AG09309 (cell line): ENCODE measurements around the gene MYO7B.

Experiments
- DNase-seq: peaks from one replicate; pipeline ENCODE4 v3.0.0-alpha.2; 2010; ENCODE audit warnings: low read depth
- H3K4me3 ChIP-seq: 2 replicates; pipeline ENCODE4 v1.5.1; 2011; ENCODE audit warnings: mild to moderate bottlenecking, low read depth, low read length, moderate library complexity; ENCODE audit not compliant: control insufficient read depth
- TF ChIP-seq, protein P1 (sequence below): IDR thresholded peaks from 2 replicates; pipeline ENCODE4 v1.5.1; 2011; ENCODE audit warnings: mild to moderate bottlenecking, low read depth, low read length, inconsistent platforms; ENCODE audit not compliant: insufficient read depth, control insufficient read depth; ENCODE audit errors: missing control alignments

Gene MYO7B

DNA sequence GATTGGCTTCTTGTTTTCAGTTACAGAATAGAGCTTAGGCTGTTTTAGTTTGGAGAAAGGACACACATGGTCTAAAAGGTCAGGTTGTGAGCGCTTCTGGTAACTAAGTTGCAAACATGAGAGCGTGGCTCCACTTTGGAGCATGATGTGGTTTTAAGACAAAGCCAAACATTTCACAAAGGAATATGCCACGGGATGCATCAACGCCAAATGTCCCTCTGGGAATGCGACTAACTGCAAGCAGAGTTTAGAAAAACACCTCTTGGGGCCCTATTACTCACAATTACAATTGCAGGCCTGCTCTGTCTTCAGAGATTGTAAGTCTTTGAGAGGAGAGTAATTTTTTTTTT, 25.4 kb downstream of the MYO7B start:
- no peak overlapping the region for H3K4me3 ChIP-seq
- TF ChIP-seq, protein P1, sequence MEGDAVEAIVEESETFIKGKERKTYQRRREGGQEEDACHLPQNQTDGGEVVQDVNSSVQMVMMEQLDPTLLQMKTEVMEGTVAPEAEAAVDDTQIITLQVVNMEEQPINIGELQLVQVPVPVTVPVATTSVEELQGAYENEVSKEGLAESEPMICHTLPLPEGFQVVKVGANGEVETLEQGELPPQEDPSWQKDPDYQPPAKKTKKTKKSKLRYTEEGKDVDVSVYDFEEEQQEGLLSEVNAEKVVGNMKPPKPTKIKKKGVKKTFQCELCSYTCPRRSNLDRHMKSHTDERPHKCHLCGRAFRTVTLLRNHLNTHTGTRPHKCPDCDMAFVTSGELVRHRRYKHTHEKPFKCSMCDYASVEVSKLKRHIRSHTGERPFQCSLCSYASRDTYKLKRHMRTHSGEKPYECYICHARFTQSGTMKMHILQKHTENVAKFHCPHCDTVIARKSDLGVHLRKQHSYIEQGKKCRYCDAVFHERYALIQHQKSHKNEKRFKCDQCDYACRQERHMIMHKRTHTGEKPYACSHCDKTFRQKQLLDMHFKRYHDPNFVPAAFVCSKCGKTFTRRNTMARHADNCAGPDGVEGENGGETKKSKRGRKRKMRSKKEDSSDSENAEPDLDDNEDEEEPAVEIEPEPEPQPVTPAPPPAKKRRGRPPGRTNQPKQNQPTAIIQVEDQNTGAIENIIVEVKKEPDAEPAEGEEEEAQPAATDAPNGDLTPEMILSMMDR: no peak
- DNase-seq: no peak

DNA sequence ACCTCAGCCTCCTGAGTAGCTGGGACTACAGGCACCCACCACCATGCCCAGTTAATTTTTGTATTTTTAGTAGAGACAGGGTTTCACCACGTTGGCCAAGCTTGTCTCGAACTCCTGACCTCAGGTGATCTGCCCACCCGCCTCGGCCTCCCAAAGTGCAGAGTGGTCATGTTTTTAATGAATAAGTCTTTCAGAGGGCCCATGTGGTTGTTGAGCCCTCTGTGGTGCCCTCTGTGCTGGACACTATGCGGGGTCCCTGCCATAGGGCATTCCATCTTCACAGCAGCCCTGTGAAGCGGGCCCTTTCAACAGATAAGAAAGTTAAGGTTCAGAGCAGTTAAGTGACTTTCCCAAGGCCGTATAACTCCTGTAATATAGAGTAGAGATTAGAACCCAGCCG, 25.9 kb downstream of the MYO7B start:
- DNase-seq: no peak
- no peak overlapping the region for H3K4me3 ChIP-seq
- TF ChIP-seq, protein P1: no peak

DNA sequence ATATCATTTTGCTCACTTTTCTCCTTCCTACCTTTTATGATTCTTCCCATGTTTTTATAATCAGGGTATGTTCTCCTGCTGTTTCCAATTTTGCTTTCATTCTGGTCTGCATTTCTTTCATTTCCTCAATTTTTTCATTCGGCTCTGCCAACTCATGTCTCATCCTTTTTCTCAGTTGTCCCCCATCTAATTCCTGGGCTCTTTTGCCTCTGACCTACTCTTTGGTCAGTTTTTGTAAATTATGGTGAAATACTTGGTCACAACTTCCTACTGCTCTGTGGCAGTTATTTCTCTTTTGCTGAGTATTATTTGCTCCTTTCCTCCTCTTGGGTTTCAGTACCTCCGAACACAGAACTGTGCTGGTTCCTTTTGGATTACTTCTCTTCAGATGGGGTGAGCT, 27.5 kb downstream of the MYO7B start:
- no peak for DNase-seq
- H3K4me3 ChIP-seq: no peak overlapping the region
- TF ChIP-seq, protein P1: no peak

DNA sequence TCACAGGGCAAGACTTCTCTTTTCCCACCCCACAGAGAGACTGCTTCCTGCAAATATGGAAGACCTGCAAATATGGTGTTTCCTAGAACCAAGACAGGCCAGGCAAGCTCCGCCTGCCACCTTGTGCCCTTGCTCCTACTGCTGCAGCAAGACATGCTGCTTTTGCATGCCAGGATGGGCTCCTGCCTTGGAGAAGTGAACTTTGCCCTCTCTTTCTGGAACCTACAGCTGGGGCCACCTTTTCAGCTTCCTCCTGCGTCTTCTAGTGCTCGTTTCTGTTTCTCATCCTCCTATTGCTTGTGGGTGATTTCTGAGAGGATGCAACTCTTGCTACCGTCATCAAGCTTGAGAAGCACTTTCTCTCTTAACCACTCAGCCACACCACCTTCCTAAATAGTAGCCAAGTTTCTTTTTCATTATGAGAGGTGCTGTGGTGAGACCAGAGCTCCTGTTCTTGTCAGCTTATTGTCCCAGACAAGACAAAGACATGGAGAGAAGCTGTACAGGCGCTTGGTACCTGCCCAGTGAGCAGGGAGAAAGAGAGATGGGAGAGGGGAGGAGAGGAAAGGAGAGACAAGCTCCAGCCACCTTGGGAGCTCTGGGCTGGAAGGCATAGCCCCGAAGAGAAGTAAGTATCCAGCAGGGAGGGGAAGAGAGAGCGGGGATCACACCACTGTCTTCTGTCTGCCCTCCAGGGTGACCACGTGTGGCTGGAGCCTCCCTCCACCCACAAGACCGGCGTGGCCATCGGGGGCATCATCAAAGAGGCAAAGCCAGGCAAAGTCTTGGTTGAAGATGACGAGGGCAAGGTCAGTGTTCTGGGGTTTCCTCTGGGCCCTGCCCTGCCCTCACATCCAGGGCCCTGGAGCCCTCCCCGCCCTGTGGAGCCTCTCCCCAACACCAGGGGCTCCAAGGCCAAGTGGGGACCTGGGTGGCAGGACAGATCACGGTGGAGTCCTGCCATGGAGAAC, 28.3 kb downstream of the MYO7B start:
- DNase-seq: no peak
- H3K4me3 ChIP-seq: no peak overlapping the region
- TF ChIP-seq, protein P1: no peak

GRCh38 chr2:127564429-127565260, 29.2 kb downstream of the MYO7B start:
- TF ChIP-seq, protein P1: no peak
- H3K4me3 ChIP-seq: no peak overlapping the region
- DNase-seq: no peak

- no peak for DNase-seq
- H3K4me3 ChIP-seq: no peak overlapping the region
- TF ChIP-seq, protein P1: no peak
These were observed 30.0 kb downstream of the MYO7B start for GRCh38 chr2:127565261-127566138.
